Pancreas (tissue), 10 donors: Measurements from ENCODE around the gene TAB3. TPM values are rescaled to one million over a fixed set of nuclear protein-coding genes. Genes with fewer than 3 reads are reported as not detected.

Source experiments
- ATAC-seq, 4 donors: fragments of 200-7000 bp; cut with Tn5 transposase; one replicate each; pipeline versions ENCODE4 v1.8.0 to v1.9.1; 2020; ENCODE audit warnings: mild to moderate bottlenecking in 4 of 4, moderate library complexity in 4 of 4
- DNase-seq, 6 donors: peaks; one replicate each; pipeline ENCODE4 v3.0.0-alpha.2; 2020
- FAIRE-seq: peaks from 2 replicates; lab custom pipeline; 2012; peaks lifted over from hg19 to GRCh38; lab: Jason Lieb, UNC
- H3K27ac ChIP-seq, 4 donors: fragments of 200-600 bp; sonication (generic); 1 replicate in 3 of 4; 2 replicates in 1 of 4; pipeline versions ENCODE4 v1.5.0 to v1.8.0; 2020
- H3K27me3 ChIP-seq, 4 donors: fragments of 200-600 bp; one replicate each; pipeline ENCODE4 v1.8.0; 2021
- H3K36me3 ChIP-seq, 3 donors: fragments of 200-600 bp; sonication (generic) in 1 of 3; one replicate each; pipeline versions ENCODE4 v1.5.0 to v1.8.0; 2020 to 2021
- H3K4me1 ChIP-seq, 3 donors: fragments of 200-600 bp; one replicate each; pipeline ENCODE4 v1.8.0; 2021
- H3K4me3 ChIP-seq, 4 donors: fragments of 200-600 bp; sonication (generic) in 2 of 4; one replicate each; pipeline versions ENCODE4 v1.5.0 to v1.8.0; 2020 to 2021
- H3K9me3 ChIP-seq, 4 donors: fragments of 200-600 bp; one replicate each; pipeline ENCODE4 v1.8.0; 2021
- WGBS, 2 donors: extraction: QIAGEN DNeasy Blood & Tissue Kit; methylation state at CpG; one replicate each; pipeline ENCODE4 v1.1.7; 2013; 5-methylcytosine and 5-hydroxymethylcytosine counted together
- intact Hi-C, 3 donors: fragments of 100-400 bp; cut with DNase I; formaldehyde crosslinking; loops; one replicate each; pipeline versions ENCODE4 v1.11.1 to v1.14.2; 2022
- polyA plus RNA-seq, 2 donors: library from polyadenylated mRNA; stranded (reverse); fragments of 200-250 nt; gene quantifications; one replicate each; pipeline ENCODE4 v1.2.3, GENCODE V29; 2013
- total RNA-seq, 6 donors: library from RNA; stranded (reverse); fragmentation: NEBNext Ultra II Directional in 4 of 6; extraction: Animal tissue kit (Norgen Biotek cat#: 25700) in 4 of 6; gene quantifications; one replicate each; pipeline versions ENCODE4 v1.2.1 to v1.2.4, GENCODE V29; 2021 to 2023
- TF ChIP-seq, protein P1 (sequence below), 4 donors: fragments of 200-600 bp; sonication (generic) in 3 of 4; IDR thresholded peaks; one replicate each; pipeline versions ENCODE4 v1.5.0 to v1.8.0; 2021; ENCODE audit warnings: antibody characterized with exemption in 4 of 4
- donor health status: healthy with polysubstance abuse.
- donor health status: DM: no; HTN: no; CAD: no; lungs with moderate emphysema.
- donor health status: DM: no; HTN: no; CAD: no.
- donor health status: control.
- donor health status: control.
- donor health status: Bipolar disorder and iron deficiency.
- donor health status: DM: yes; HTN: yes; CAD: no.
- donor health status: DM: no; HTN: no; CAD: no.
- donor health status: DM: no; HTN: no; CAD: no.
- donor health status: DM: yes; HTN: yes; CAD: no.

The TAB3 gene
- total and polyA plus RNA-seq, 8 donors = 10.2 to 17.3 (median 13.7) TPM

DNA sequence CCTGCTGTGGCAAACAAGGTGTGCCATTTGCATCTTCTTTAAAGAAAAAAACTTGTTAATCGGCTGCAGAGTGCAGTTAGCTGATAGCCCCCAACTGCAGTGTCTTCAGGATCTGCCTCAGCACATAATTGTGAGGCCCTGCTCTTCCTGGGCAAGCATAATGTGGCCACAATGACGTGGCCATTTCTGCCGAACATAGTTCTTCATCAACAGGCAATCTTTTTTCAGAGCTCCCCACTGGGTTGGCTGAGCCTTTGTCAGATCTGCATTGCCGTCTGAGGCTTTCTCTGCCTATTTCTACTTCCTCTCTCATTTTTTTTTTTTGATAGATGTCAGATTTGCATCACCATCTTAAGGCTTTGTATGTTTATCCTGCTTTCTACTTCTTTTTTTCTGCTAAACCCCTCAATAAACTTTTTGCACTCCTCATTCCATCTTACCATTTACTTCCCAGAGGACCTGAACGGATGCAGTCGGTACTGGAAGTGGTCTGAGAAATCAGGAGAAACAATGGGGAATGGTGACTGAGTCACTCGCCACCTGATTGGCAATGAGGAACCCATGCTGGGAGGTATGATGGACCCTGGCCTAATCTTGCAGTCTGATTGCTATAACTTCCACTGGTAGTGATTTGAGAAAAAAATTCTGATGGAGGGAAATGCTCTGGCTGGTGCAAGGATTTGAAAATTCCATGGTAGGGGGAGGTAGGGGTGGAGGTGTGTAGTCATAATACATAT is 21.2 kb upstream of the TAB3 start:
- Histone ChIP-seq H3K4me1 (no peaks in the 10 kb centered on the region), H3K36me3 (no peaks in the 10 kb centered on the region), H3K9me3 (no peaks in the 10 kb centered on the region), H3K27me3 (no peaks in the 10 kb centered on the region), H3K27ac (no peak overlapping the region), H3K4me3 (no peak overlapping the region)
- TF ChIP-seq, protein P1, sequence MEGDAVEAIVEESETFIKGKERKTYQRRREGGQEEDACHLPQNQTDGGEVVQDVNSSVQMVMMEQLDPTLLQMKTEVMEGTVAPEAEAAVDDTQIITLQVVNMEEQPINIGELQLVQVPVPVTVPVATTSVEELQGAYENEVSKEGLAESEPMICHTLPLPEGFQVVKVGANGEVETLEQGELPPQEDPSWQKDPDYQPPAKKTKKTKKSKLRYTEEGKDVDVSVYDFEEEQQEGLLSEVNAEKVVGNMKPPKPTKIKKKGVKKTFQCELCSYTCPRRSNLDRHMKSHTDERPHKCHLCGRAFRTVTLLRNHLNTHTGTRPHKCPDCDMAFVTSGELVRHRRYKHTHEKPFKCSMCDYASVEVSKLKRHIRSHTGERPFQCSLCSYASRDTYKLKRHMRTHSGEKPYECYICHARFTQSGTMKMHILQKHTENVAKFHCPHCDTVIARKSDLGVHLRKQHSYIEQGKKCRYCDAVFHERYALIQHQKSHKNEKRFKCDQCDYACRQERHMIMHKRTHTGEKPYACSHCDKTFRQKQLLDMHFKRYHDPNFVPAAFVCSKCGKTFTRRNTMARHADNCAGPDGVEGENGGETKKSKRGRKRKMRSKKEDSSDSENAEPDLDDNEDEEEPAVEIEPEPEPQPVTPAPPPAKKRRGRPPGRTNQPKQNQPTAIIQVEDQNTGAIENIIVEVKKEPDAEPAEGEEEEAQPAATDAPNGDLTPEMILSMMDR (IDR thresholded peaks at IDR 0.05) = no peak
- intact Hi-C loops = no loop called here
- 62 to 78% methylated on average over 7 of the region's 7 CpGs for WGBS, 2 donors
- no peak for FAIRE-seq
- no peak for DNase-seq
- no peak for ATAC-seq

DNA sequence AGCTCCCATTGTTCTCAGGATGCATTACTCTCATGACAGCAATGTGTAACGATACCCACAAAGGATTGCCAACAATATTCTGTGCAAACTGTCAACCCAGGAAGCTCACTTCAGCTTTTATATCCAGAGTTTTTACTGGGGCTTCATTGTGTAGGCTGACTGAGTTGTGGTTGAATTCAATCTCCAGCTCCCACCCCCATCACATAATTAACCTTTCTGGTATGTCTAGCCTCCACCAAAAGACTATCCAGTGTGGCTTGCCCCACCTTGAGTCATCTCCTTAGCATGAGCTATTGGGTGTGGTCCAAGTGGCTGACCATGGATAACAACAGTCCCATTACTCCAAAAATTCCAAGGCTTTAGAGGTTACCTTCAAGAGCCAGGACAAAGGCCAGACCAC is 17.7 kb upstream of the TAB3 start:
- Histone ChIP-seq H3K4me3 (no peak overlapping the region), H3K9me3 (no peaks in the 10 kb centered on the region), H3K36me3 (no peaks in the 10 kb centered on the region), H3K27ac (no peak overlapping the region), H3K27me3 (peaks cover 0 to 7% (median 2%) of the 10 kb centered on the region in 4 donors), H3K4me1 (no peaks in the 10 kb centered on the region)
- DNase-seq = no peak
- no peak for ATAC-seq
- WGBS, 2 donors = 52 to 86% methylated on average over 1 of the region's 1 CpG
- FAIRE-seq = no peak
- intact Hi-C loops = no loop called here
- TF ChIP-seq, protein P1 (IDR thresholded peaks at IDR 0.05) = no peak

DNA sequence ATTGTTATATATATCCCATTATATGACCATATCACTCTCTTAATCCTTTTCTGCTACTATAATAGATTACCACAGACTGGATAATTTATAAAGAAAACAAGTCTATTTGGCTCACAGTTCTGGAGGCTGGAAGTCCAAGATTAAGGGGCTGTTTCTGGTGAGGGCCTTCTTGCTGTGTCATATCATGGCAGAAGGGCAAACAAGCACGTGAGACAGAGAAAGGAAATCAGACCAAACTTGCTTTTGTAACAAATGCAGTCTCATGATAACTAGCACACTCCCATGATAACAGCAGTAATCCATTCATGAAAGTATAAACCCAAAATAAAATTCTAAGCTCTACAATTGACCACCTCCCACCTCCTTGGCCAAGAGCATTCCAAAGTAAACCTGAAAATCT is 16.3 kb upstream of the TAB3 start:
- no peak overlapping the region for H3K4me3 ChIP-seq
- no peak for DNase-seq
- no peaks in the 10 kb centered on the region for H3K36me3 ChIP-seq
- intact Hi-C loops = no loop called here
- no peak overlapping the region for H3K27ac ChIP-seq
- 51 to 71% methylated on average over 1 of the region's 1 CpG for WGBS, 2 donors
- H3K27me3 ChIP-seq = peaks cover 0 to 7% (median 2%) of the 10 kb centered on the region in 4 donors
- FAIRE-seq = no peak
- TF ChIP-seq, protein P1 (IDR thresholded peaks at IDR 0.05) = no peak
- H3K9me3 ChIP-seq = no peaks in the 10 kb centered on the region
- no peak for ATAC-seq
- H3K4me1 ChIP-seq = no peaks in the 10 kb centered on the region

DNA sequence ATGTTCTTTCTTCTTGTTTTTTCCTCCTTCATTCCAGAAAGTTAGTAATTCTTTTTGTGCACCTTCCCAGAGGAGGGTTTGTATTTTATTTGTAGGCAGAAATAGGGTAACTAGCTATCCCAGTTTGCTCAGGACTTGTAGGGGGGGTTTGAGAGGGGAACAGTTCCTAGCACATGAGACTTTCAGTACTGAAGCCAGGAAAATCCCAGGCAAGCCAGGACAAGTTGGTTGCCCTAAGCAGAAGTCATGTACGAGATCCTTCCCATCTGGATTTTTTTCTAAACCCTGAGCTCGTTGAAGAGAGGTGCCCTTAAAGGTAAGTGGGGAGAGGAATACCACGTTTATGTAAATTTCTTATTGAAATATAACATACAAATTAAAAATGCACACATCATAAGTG is 15.6 kb upstream of the TAB3 start:
- ATAC-seq = no peak
- Histone ChIP-seq H3K36me3 (no peaks in the 10 kb centered on the region), H3K27ac (no peak overlapping the region), H3K4me1 (no peaks in the 10 kb centered on the region), H3K9me3 (no peaks in the 10 kb centered on the region), H3K27me3 (peaks cover 0 to 7% (median 2%) of the 10 kb centered on the region in 4 donors), H3K4me3 (no peak overlapping the region)
- intact Hi-C loops = no loop called here
- WGBS, 2 donors = 34 to 59% methylated on average over 3 of the region's 3 CpGs
- TF ChIP-seq, protein P1 (IDR thresholded peaks at IDR 0.05) = no peak
- no peak for FAIRE-seq
- no peak for DNase-seq

DNA sequence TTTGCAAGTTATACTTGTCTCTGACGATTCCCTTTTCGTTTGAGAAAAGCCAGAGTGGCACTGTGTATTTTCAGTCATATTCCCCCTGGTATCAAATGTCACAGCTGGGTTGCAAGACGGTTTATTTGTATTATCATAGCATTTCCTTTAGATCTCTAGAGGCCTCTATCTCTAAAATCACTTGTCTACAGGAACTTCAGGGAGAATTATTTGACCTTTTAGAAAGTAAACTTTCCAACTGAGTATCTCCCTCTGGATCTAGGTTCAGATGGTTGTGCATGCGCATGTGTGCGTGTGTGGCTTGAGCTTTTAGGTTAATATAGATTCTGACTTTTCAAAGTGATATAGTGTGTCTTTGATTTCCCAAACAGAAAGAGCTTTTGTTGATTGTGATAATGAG is 15.1 kb upstream of the TAB3 start:
- ATAC-seq = no peak

More for the DNA sequence above, 15.1 kb upstream of the TAB3 start:
- FAIRE-seq (no peak), DNase-seq (no peak)
- WGBS, 2 donors = 39 to 49% methylated on average over 5 of the region's 5 CpGs
- Histone ChIP-seq H3K9me3 (no peaks in the 10 kb centered on the region), H3K4me3 (no peak overlapping the region), H3K27ac (no peak overlapping the region), H3K27me3 (peaks cover 0 to 7% (median 2%) of the 10 kb centered on the region in 4 donors), H3K4me1 (no peaks in the 10 kb centered on the region), H3K36me3 (no peaks in the 10 kb centered on the region)
- TF ChIP-seq, protein P1 (IDR thresholded peaks at IDR 0.05) = no peak
- intact Hi-C loops = no loop called here
